Neural cell (in vitro differentiated cells): ENCODE measurements around the gene NDEL1. TPM values are rescaled to one million over a fixed set of nuclear protein-coding genes. Genes with fewer than 3 reads are reported as not detected.

ENCODE experiments used
- H2AFZ ChIP-seq: fragments of 200-600, 300-800 bp; sonication (generic), shearing (Covaris generic); 2 replicates; pipeline ENCODE4 v1.6.0; 2014; ENCODE audit warnings: low read depth, mild to moderate bottlenecking, antibody characterized with exemption, low read length, moderate library complexity
- H3F3A ChIP-seq: fragments of 200-600 bp; shearing (Covaris generic); 2 replicates; pipeline ENCODE4 v1.6.1; 2016; ENCODE audit warnings: mild to moderate bottlenecking, moderate library complexity, mixed read lengths, antibody characterized with exemption, low read length; ENCODE audit not compliant: insufficient read depth, poor library complexity, severe bottlenecking
- H3K27ac ChIP-seq: fragments of 200-600, 300-800 bp; sonication (generic), shearing (Covaris generic); 2 replicates; pipeline ENCODE4 v1.5.1; 2014; ENCODE audit warnings: mild to moderate bottlenecking, low read length, moderate library complexity
- H3K27me3 ChIP-seq: fragments of 300-800, 200-600 bp; sonication (generic), shearing (Covaris generic); 2 replicates; pipeline ENCODE4 v1.6.0; 2014; ENCODE audit warnings: mild to moderate bottlenecking, low read depth, low read length, moderate library complexity; ENCODE audit not compliant: insufficient read depth
- H3K36me3 ChIP-seq: fragments of 300-800, 200-600 bp; sonication (generic), shearing (Covaris generic); 2 replicates; pipeline ENCODE4 v1.5.1; 2014; ENCODE audit warnings: mild to moderate bottlenecking, antibody characterized with exemption, low read length, moderate library complexity; ENCODE audit not compliant: insufficient read depth
- H3K4me2 ChIP-seq: fragments of 300-800, 200-600 bp; sonication (generic), shearing (Covaris generic); 2 replicates; pipeline ENCODE4 v1.6.0; 2014; ENCODE audit warnings: mild to moderate bottlenecking, low read length
- H3K4me3 ChIP-seq: fragments of 300-800, 200-600 bp; sonication (generic), shearing (Covaris generic); 2 replicates; pipeline ENCODE4 v1.5.1; 2014; ENCODE audit warnings: mild to moderate bottlenecking, low read length, moderate library complexity
- H3K79me2 ChIP-seq: fragments of 200-600 bp; shearing (Covaris generic); replicated peaks from 2 replicates; pipeline ENCODE4 v1.6.0; 2014; ENCODE audit warnings: mild to moderate bottlenecking, low read length, moderate library complexity; ENCODE audit not compliant: insufficient read depth
- H3K9ac ChIP-seq: fragments of 300-800, 200-600 bp; sonication (generic), shearing (Covaris generic); 2 replicates; pipeline ENCODE4 v1.6.1; 2016; ENCODE audit warnings: mild to moderate bottlenecking, low read length, mixed read lengths
- H3K9me2 ChIP-seq: fragments of 200-600 bp; shearing (Covaris generic); 2 replicates; pipeline ENCODE4 v1.6.1; 2016; ENCODE audit warnings: mild to moderate bottlenecking, low read length, mixed read lengths; ENCODE audit not compliant: insufficient read depth
- H3K9me3 ChIP-seq: fragments of 200-600, 300-800 bp; sonication (generic), shearing (Covaris generic); 2 replicates; pipeline ENCODE4 v1.6.1; 2016; ENCODE audit warnings: mild to moderate bottlenecking, mixed run types, low read length, moderate library complexity, mixed read lengths
- H4K20me1 ChIP-seq: fragments of 200-600 bp; shearing (Covaris generic); 2 replicates; pipeline ENCODE4 v1.6.1; 2016; ENCODE audit warnings: mild to moderate bottlenecking, mixed run types; ENCODE audit not compliant: insufficient read depth
- EP300 ChIP-seq: fragments of 450-650 bp; conservative IDR thresholded peaks from 2 replicates; pipeline ENCODE4 v1.6.1; 2014; ENCODE audit warnings: antibody characterized with exemption, mild to moderate bottlenecking, moderate library complexity; ENCODE audit not compliant: poor library complexity, severe bottlenecking
- EZH2 ChIP-seq: fragments of 200-600, 300-800 bp; shearing (Covaris generic), sonication (generic); IDR thresholded peaks from 2 replicates; pipeline ENCODE4 v1.6.1; 2014; ENCODE audit warnings: antibody characterized with exemption, low read length, borderline replicate concordance, mild to moderate bottlenecking; ENCODE audit not compliant: insufficient read depth, poor library complexity, severe bottlenecking
- MXI1 ChIP-seq: fragments of 450-650 bp; conservative IDR thresholded peaks from 2 replicates; pipeline ENCODE4 v1.6.1; 2014; ENCODE audit warnings: antibody characterized with exemption, mild to moderate bottlenecking; ENCODE audit not compliant: poor library complexity, severe bottlenecking
- POLR2AphosphoS5 ChIP-seq: IDR thresholded peaks from 2 replicates; pipeline ENCODE4 v1.6.1; 2012
- RAD21 ChIP-seq: fragments of 450-650 bp; conservative IDR thresholded peaks from 2 replicates; pipeline ENCODE4 v1.6.1; 2014; ENCODE audit warnings: antibody characterized with exemption, mild to moderate bottlenecking, moderate library complexity
- REST ChIP-seq: IDR thresholded peaks from 2 replicates; pipeline ENCODE4 v1.6.1; 2012; ENCODE audit warnings: borderline replicate concordance
- SMC3 ChIP-seq: fragments of 450-650 bp; conservative IDR thresholded peaks from 2 replicates; pipeline ENCODE4 v1.6.1; 2014; ENCODE audit warnings: antibody characterized with exemption, mild to moderate bottlenecking, moderate library complexity; ENCODE audit not compliant: poor library complexity
- TAF1 ChIP-seq: IDR thresholded peaks from 2 replicates; pipeline ENCODE4 v1.6.1; 2012; ENCODE audit warnings: low read depth
- polyA plus RNA-seq: library from polyadenylated mRNA; depleted of rRNA; stranded (reverse); fragments of >200 nt; gene quantifications from 2 replicates; pipeline ENCODE4 v1.2.3, GENCODE V29; 2014
- TF ChIP-seq, protein P1 (sequence below): fragments of 450-650 bp; IDR thresholded peaks from 2 replicates; pipeline ENCODE4 v1.5.1; 2014; ENCODE audit warnings: antibody characterized with exemption, mild to moderate bottlenecking, moderate library complexity; ENCODE audit not compliant: poor library complexity, severe bottlenecking

Gene NDEL1
- polyA plus RNA-seq, 1 donor from 2014 or later: 25.7 TPM

DNA sequence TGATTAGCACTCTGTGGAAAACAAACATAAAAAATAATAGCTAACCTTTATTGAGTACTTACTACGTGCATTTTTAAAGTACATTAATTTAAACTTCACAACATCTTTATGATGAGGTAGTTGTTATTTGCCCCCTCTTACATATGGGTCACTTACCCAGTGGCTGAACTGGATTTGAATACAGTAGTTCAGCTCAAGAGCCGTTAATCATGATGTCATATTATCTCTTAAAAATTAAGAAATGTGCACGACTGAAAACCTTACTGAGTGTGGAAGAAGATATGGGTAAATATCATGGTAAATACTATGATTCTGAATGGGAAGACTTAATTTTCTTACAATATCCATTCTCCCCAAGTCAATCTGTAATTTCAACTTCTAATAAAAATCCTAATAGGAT, 17.6 kb downstream of the NDEL1 start:
- H3K4me3 ChIP-seq: no peak overlapping the region
- no peak overlapping the region for H3K9ac ChIP-seq
- no peaks in the 10 kb centered on the region for H4K20me1 ChIP-seq
- no peak overlapping the region for H2AFZ ChIP-seq
- peaks cover 8% of the 10 kb centered on the region for H3K36me3 ChIP-seq
- H3K27ac ChIP-seq: no peak overlapping the region
- H3K9me3 ChIP-seq: no peaks in the 10 kb centered on the region
- no peaks in the 10 kb centered on the region for H3K79me2 ChIP-seq
- H3F3A ChIP-seq: no peaks in the 10 kb centered on the region
- H3K9me2 ChIP-seq: no peaks in the 10 kb centered on the region
- TF ChIP-seq POLR2AphosphoS5 (no peak), RAD21 (no peak), EP300 (no peak), TAF1 (no peak), SMC3 (no peak), REST (no peak), MXI1 (no peak)
- TF ChIP-seq, protein P1, sequence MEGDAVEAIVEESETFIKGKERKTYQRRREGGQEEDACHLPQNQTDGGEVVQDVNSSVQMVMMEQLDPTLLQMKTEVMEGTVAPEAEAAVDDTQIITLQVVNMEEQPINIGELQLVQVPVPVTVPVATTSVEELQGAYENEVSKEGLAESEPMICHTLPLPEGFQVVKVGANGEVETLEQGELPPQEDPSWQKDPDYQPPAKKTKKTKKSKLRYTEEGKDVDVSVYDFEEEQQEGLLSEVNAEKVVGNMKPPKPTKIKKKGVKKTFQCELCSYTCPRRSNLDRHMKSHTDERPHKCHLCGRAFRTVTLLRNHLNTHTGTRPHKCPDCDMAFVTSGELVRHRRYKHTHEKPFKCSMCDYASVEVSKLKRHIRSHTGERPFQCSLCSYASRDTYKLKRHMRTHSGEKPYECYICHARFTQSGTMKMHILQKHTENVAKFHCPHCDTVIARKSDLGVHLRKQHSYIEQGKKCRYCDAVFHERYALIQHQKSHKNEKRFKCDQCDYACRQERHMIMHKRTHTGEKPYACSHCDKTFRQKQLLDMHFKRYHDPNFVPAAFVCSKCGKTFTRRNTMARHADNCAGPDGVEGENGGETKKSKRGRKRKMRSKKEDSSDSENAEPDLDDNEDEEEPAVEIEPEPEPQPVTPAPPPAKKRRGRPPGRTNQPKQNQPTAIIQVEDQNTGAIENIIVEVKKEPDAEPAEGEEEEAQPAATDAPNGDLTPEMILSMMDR: no peak
- no peaks in the 10 kb centered on the region for H3K27me3 ChIP-seq
- no peak overlapping the region for H3K4me2 ChIP-seq

DNA sequence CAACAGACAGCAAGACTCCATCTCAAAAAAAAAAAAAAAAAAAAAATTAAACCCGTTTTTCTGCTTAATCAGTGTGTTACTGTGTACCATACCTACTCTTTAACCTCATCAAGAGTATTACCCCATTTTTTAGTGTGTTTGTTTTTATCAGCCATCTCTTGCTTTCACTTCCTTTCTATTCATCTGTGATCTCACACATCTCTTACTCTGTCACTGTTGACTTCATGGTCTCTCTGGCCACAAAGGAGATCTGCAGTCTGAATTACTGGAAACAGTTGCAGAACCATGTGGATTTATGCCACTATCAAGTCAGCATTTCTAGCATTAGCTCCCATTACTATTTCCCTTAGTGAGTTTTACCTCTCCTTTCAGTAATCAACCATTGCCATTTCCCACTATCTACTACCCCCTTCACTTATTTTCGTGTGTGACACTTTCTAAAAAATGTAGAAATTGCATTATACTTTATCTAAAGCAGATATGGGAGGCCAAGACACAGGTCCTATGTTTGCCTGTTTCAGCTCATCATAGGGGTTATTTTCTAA, 20.1 kb downstream of the NDEL1 start:
- no peak overlapping the region for H2AFZ ChIP-seq
- H3K4me2 ChIP-seq: no peak overlapping the region
- H3K79me2 ChIP-seq: no peaks in the 10 kb centered on the region
- H3K4me3 ChIP-seq: no peak overlapping the region
- TF ChIP-seq TAF1 (no peak), RAD21 (no peak), REST (no peak), SMC3 (no peak), EZH2 (no peak), POLR2AphosphoS5 (no peak), EP300 (no peak), MXI1 (no peak)
- TF ChIP-seq, protein P1: no peak
- no peaks in the 10 kb centered on the region for H4K20me1 ChIP-seq
- H3K36me3 ChIP-seq: peaks cover 5% of the 10 kb centered on the region
- no peaks in the 10 kb centered on the region for H3K9me2 ChIP-seq
- H3K27ac ChIP-seq: no peak overlapping the region
- no peaks in the 10 kb centered on the region for H3F3A ChIP-seq
- no peaks in the 10 kb centered on the region for H3K9me3 ChIP-seq
- no peaks in the 10 kb centered on the region for H3K27me3 ChIP-seq
- no peak overlapping the region for H3K9ac ChIP-seq
